Measurements from ENCODE around the gene KATNAL2.
"Not testable (repeated sequence)": the region's sequence is repeated elsewhere in the genome, so short reads cannot be mapped to it uniquely, and the experiment has no call there.

KATNAL2 gene

DNA sequence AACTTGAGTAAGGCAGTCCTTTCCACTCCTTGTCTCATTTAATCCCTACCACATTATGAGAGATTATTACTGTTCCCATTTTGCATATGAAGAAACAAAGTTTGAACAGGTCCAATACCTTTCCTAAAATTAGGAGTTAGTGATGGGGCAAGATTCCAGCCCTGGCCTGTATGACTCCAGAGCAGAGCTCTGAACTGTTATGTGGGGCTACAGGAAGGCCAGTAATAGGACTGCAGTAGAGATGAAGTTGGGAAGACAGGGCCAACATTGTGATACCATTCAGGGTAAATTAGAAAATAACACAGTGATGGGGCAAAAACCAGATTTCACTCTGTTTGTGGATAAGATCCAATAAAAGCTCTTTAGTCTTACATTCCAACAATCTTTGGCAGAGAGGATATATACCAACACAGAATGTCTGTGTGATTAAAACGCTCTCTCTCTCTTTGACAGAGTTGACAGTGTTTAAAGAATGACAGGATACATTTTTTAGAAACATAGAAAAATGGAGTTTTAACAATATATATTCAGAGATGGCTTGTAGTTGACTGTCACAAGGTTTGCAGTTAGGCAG lies 22.7 kb downstream of the KATNAL2 start:
- no peak for DNase-seq

DNA sequence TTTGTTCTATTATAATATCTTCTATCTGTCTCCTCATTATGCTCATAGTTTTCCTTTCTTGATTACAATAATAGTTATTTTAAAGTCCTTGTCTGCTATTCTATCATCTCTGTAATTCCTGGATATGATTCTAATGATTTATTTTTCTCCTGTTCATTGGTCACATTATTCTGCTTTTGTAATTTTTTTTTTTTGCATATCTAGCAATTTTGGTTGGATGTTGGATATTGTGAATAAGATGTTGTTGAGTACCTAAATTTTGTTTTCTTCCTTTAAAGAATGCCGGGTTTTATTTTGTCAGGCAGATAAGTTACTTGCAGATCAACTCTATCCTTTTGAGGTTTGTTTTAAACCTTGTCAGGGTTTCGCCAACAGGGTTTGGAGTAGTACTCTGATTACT lies 25.2 kb downstream of the KATNAL2 start:
- DNase-seq, result no peak

DNA sequence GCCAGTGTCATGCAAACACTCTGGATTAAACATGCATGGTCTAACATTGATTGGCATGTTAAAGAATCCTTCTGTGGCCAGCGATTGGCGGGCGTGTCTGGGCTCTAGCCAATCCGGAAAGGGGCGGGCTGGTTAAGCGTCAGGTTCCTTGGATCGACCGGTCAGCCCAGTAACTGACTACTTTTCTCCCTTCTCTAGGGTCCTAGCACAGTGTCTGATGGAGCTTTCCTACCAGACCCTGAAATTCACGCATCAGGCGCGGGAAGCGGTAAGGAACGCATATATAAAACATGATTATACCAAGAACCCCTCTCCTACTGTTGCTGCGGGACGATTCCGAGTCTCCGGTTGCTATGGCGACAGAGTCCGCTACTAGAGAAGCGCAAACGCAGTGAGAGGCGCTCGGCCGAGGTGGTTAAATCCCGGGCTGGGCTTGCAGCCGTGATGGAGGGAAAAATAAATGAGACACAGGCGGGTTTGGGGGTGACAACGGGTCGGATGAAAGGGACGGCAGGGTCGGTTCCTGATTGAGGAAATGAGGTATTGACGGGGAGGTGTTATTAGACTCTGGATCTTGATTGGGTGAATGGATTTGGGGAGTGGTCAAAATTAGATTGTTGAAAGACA lies 29.4 kb downstream of the KATNAL2 start:
- DNase-seq, result no peak

DNA sequence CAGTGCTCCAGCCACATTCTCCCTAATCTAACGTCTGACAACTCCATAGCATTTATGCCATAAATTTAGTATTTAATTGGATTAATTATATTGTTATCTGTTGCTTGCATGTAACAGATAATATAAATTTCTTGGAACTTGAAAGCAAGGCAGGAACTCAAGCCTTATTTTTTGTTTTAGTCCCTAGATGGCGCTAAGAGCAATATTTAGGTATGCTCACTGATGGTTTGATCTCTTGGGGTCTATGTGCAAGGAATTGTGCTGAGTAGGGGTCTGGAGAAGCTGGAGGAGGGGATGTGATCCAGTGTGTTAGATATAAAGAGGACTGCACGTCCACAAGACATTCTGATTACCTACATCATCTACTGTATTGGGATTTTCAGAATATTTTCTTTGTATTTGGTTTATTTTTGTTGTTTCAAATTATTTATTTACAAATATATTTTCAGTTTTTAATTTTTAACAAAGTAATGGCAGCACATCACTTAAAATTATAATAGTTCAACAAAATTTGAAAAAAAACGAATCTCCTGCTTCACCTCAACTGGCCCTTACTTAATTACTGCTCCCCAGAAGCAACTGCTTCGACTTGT lies 32.8 kb downstream of the KATNAL2 start:
- peak; percentile 24 for DNase-seq

DNA sequence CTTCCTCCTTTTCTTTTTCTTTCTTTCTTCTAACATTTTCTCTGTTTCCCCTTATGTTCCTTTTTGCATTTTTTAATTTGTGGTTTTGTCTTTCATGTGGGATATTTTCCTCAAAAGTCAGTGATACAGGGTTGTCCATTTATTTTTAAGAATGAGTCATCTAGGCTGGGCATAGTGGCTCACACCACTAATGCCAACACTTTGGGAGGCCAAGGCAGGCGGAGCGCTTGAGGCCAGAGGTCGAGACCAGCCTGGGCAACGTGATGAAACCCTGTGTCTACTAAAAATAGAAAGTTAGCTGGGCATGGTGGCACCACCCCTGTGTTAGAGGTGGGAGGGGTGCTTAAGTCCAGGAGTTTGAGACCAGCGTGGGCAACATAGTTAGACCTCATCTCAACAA lies 35.8 kb downstream of the KATNAL2 start:
- no peak for DNase-seq

DNA sequence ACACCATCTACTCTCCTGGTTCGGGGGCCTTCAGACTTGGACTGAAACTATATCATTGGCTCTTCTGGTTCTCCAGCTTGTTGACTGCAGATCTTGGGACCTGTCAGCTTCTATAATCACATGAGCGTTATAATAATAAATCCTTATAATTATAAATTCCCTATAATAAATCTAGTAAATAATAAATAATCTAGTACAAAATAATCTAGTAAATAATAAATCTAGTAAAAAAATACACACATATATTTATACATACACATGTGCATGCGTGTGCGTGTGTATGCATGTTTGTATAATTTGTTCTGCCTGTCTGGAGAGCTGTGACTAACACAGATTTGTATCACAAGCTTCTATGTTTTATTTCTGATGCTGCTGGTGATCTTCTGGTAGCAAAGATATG lies 40.8 kb downstream of the KATNAL2 start:
- no peak for DNase-seq

DNA sequence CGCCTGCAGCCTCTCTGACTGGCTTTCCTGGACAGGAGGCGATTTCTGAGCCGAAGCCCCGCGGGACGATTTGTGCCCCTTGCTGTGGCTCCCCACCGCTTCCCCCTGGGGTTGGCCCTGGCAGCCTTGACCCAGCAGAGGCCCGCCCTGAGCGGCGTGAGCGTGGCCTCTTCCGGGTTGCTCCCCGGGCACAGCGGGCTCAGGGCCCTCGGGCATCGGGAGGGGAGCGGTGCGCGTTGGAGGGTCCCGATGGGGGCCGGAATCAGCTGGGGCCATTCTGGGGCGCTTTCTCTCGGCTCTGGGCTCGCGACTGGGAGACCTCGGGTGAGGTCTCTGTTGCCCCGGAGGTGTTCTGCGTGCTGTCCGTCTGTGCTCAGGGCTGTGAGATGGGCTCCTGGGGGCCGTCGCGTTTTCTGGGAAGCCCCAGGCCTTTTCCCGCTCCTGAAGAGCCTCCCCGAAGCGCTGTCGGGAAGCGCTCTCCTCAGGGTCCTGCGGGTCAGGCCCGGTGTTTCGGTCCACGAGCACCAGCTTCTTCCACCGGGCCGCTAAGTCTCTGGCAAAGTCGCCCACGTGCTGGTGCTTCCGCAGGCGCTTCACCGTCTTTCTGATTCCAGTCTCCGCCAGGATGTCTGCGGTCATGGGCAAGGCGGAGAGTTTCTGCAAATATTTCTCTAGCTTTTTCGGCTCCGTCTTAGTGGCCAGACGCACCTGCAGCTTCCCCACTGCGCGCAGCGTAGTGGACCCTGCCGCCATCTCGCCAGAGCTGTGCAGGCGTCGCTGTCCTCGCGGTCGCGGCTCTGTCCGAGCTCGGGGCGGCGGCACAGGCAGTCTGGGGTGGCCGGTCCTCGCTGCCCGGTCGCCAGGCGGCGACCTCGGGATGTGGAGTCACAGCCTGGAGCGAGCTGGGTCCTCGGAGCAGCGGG lies 46.5 kb downstream of the KATNAL2 start:
- not testable (repeated sequence) for DNase-seq

DNA sequence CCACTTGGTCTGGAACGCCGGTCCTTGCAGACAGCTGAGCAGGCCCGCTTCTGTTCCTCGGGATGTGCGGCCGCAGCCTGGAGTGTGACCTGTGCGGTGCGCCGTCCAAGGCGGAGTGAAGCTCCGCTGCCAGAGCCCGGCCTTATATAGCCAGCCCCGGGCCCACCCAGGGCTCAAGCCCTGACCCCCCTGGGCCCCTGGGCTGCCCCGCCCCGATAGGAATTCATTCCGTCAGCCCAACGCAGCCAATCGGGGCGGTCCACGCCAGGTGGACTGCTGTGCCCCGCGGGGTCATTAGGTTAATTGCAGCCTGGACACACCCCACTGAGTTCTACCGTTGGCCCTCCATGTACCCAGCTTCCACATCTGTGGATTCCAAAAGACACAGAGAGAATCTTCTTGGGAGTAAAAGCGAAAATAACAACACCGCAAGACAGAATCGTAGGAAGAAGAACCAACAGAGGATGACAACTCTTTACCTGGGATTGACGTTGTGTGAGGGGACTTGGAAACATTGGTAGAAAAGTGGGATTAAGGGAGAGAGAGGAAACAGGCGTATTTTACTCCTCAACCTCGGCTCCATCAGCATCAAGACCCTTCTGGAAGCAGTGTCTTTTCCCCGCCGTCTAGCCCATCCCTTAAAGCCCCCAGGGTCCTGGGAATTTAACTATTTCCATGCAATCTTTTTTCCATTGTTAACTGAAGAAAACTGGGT lies 47.3 kb downstream of the KATNAL2 start:
- not testable (repeated sequence) for DNase-seq

DNA sequence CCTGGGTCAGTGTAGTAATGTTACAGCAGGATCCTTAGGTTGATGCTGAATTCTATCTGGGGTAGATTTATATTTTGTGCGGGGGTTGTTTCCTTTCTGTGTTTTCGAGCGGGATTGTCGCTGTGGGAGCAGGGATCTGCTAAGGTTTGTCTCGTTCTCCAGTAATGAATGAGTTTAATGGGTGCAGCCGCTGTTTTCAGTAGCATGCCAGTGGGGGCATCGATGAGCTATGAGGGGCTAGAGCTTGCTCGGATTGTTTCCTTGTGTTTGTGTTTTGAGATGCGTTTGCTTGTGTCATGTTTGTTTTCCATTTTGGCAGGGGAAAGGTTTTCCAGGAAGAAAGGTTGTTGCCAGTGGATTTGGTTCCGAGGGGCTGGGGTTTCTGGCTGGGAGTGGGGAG lies 48.9 kb downstream of the KATNAL2 start:
- not testable (repeated sequence) for DNase-seq

DNA sequence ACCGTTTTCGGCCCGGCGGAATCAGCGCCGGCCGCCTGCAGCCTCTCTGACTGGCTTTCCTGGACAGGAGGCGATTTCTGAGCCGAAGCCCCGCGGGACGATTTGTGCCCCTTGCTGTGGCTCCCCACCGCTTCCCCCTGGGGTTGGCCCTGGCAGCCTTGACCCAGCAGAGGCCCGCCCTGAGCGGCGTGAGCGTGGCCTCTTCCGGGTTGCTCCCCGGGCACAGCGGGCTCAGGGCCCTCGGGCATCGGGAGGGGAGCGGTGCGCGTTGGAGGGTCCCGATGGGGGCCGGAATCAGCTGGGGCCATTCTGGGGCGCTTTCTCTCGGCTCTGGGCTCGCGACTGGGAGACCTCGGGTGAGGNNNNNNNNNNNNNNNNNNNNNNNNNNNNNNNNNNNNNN lies 52.1 kb downstream of the KATNAL2 start:
- not testable (repeated sequence) for DNase-seq

DNA sequence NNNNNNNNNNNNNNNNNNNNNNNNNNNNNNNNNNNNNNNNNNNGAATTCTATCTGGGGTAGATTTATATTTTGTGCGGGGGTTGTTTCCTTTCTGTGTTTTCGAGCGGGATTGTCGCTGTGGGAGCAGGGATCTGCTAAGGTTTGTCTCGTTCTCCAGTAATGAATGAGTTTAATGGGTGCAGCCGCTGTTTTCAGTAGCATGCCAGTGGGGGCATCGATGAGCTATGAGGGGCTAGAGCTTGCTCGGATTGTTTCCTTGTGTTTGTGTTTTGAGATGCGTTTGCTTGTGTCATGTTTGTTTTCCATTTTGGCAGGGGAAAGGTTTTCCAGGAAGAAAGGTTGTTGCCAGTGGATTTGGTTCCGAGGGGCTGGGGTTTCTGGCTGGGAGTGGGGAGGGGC lies 102.5 kb downstream of the KATNAL2 start:
- DNase-seq, result not testable (repeated sequence)

DNA sequence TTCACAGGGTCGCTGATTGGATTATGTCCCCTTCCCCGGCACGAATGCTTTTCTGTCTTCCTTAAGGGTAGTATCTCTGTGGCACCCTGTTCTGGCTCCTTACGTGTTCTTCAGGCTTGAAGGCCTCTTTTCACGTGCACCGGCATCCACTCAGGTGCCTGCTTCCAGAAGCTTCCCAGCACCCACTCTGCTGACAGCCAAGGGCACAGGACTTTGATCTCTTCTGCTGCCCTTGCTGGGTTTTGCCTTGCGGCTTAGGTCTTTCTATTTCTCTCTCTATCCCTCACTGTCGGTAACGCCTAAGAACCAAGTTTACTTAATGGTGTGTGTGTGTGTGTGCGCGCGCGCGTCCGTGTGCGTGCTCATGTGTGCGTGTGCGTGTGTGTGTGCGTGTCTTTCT lies 103.4 kb downstream of the KATNAL2 start:
- DNase-seq, result not testable (repeated sequence)

DNA sequence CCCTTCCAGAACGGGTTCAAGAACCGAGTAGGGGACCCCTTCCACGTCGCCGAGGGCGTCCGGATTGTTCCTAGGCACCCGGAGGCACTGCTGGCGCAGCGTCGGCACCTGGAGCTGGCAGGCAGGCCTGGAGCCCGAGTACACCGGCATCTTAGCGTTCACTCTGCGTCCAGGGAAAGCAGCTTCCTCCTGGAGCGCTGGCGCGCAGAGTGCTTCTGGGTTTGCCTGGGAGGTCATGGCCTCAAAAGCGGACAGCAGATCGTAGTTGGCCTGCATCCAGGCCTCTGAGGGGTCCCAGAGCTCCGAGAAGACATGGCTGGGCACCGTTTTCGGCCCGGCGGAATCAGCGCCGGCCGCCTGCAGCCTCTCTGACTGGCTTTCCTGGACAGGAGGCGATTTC lies 105.4 kb downstream of the KATNAL2 start:
- not testable (repeated sequence) for DNase-seq

DNA sequence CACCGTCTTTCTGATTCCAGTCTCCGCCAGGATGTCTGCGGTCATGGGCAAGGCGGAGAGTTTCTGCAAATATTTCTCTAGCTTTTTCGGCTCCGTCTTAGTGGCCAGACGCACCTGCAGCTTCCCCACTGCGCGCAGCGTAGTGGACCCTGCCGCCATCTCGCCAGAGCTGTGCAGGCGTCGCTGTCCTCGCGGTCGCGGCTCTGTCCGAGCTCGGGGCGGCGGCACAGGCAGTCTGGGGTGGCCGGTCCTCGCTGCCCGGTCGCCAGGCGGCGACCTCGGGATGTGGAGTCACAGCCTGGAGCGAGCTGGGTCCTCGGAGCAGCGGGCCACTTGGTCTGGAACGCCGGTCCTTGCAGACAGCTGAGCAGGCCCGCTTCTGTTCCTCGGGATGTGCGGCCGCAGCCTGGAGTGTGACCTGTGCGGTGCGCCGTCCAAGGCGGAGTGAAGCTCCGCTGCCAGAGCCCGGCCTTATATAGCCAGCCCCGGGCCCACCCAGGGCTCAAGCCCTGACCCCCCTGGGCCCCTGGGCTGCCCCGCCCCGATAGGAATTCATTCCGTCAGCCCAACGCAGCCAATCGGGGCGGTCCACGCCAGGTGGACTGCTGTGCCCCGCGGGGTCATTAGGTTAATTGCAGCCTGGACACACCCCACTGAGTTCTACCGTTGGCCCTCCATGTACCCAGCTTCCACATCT lies 106.5 kb downstream of the KATNAL2 start:
- DNase-seq, result not testable (repeated sequence)

DNA sequence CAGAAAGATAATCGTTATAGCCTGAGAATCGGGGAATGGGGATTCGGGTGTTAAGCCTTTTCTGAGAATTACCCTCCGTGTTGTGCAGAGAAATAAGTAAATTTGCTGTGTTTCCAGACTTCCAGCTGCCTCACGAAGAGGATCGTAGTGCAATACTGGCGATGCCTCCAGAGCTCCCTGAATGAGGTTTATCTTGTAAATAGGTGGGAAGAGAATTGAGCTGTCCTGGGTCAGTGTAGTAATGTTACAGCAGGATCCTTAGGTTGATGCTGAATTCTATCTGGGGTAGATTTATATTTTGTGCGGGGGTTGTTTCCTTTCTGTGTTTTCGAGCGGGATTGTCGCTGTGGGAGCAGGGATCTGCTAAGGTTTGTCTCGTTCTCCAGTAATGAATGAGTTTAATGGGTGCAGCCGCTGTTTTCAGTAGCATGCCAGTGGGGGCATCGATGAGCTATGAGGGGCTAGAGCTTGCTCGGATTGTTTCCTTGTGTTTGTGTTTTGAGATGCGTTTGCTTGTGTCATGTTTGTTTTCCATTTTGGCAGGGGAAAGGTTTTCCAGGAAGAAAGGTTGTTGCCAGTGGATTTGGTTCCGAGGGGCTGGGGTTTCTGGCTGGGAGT lies 108.3 kb downstream of the KATNAL2 start:
- DNase-seq, result not testable (repeated sequence)

DNA sequence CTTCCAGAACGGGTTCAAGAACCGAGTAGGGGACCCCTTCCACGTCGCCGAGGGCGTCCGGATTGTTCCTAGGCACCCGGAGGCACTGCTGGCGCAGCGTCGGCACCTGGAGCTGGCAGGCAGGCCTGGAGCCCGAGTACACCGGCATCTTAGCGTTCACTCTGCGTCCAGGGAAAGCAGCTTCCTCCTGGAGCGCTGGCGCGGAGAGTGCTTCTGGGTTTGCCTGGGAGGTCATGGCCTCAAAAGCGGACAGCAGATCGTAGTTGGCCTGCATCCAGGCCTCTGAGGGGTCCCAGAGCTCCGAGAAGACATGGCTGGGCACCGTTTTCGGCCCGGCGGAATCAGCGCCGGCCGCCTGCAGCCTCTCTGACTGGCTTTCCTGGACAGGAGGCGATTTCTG lies 111.3 kb downstream of the KATNAL2 start:
- not testable (repeated sequence) for DNase-seq

DNA sequence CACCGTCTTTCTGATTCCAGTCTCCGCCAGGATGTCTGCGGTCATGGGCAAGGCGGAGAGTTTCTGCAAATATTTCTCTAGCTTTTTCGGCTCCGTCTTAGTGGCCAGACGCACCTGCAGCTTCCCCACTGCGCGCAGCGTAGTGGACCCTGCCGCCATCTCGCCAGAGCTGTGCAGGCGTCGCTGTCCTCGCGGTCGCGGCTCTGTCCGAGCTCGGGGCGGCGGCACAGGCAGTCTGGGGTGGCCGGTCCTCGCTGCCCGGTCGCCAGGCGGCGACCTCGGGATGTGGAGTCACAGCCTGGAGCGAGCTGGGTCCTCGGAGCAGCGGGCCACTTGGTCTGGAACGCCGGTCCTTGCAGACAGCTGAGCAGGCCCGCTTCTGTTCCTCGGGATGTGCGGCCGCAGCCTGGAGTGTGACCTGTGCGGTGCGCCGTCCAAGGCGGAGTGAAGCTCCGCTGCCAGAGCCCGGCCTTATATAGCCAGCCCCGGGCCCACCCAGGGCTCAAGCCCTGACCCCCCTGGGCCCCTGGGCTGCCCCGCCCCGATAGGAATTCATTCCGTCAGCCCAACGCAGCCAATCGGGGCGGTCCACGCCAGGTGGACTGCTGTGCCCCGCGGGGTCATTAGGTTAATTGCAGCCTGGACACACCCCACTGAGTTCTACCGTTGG lies 112.4 kb downstream of the KATNAL2 start:
- not testable (repeated sequence) for DNase-seq

DNA sequence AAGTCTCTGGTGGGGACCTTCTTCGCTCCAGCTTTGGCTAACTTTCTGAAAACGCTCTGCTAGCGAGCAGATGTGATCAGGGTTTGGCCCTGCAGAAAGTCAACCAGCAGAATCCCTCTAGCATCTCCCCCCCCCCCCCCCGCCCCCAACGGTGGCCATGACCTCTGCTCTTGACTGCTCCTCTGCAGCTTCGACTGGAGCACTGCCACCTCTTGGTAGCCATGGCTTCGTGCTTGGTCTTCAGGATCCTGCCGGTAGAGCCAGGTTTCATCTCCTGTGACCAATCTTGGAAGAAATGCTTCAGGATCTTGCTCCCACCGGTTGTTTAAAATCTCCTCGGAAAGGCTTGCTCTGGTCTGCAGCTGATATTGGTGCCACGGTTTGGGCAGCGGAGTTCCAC lies 113.5 kb downstream of the KATNAL2 start:
- not testable (repeated sequence) for DNase-seq

DNA sequence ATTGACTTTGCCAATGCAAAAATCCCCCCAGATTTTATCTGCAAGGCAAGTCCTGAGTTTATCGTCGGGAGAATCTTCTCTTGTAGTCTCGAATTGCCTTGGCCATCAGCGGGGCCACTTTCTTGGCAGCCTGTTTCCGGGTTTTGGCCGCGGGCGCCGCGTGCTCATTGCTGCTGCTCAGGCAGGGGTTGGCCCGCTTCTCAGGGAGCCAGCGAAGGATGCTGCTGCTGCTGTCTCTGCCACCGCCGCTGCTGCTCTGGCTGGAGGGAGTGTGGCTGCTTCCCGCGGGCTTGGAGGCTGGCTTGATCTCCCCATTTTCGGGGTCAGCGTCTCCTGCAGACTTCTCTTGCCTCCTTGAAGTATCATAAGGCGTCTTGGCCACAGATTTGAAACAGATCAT lies 115.5 kb downstream of the KATNAL2 start:
- DNase-seq, result no peak

DNA sequence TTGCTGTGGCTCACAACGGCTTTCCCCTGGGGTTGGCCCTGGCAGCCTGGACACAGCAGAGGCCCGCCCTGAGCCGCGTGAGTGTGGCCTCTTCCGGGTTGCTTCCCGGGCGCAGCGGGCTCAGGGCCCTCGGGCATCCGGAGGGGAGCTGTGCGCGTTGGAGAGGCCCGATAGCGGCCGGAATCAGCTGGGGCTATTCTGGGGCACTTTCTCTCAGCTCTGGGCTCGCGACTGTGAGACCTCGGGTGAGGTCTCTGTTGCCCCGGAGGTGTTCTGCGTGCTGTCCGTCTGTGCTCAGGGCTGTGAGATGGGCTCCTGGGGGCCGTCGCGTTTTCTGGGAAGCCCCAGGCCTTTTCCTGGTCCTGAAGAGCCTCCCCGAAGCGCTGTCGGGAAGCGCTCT lies 117.2 kb downstream of the KATNAL2 start:
- DNase-seq, result not testable (repeated sequence)

DNA sequence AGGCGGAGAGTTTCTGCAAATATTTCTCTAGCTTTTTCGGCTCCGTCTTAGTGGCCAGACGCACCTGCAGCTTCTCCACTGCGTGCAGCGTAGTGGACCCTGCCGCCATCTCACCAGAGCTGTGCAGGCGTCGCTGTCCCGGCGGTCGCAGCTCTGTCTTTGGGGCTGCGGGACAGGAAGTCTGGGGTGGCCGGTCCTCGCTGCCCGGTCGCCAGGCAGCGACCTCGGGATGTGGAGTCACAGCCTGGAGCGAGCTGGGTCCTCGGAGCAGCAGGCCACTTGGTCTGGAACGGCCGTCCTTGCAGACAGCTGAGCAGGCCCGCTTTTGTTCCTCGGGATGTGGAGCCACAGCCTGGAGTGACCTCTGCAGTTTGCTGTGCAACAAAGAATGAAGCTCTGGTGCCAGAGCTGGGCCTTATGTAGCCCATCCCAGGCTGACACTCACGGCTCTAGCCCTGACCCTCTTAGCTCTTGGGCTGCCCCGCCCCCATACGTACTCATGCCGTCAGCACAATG lies 117.8 kb downstream of the KATNAL2 start, which contains the start of gene ELOA2:
ELOA2 (minus strand) TSS at position 466 of the 516 bp plus-strand sequence; CDS start at position 109, 357 bp downstream.
- DNase-seq, result no peak

All from NCI-H1436 treated with DMSO at 0.1 percent for 48 hours (cell line).